DOHH2 (cell line): ENCODE data around the gene LEMD1.

Experiments used
- H3F3A ChIP-seq: fragments of 200-600 bp; sonication (generic), shearing (Covaris generic); 2 replicates; pipeline ENCODE4 v1.6.0; 2016; ENCODE audit warnings: antibody characterized with exemption, mild to moderate bottlenecking; ENCODE audit not compliant: control insufficient read depth, insufficient read depth
- H3K27ac ChIP-seq: fragments of 200-600 bp; sonication (generic); 2 replicates; pipeline ENCODE4 v1.5.1; 2014; ENCODE audit warnings: low read depth, mild to moderate bottlenecking, low read length, moderate library complexity
- H3K27me3 ChIP-seq: fragments of 200-600 bp; sonication (generic); 2 replicates; pipeline ENCODE4 v1.6.1; 2014; ENCODE audit warnings: mild to moderate bottlenecking, low read length, mixed read lengths; ENCODE audit not compliant: control insufficient read depth
- H3K36me3 ChIP-seq: fragments of 200-600 bp; sonication (generic); 2 replicates; pipeline ENCODE4 v1.6.1; 2014; ENCODE audit warnings: mild to moderate bottlenecking, low read length, moderate library complexity, mixed read lengths; ENCODE audit not compliant: control insufficient read depth
- H3K4me1 ChIP-seq: fragments of 200-600 bp; sonication (generic); 2 replicates; pipeline ENCODE4 v1.6.1; 2014; ENCODE audit warnings: mild to moderate bottlenecking, low read length, mixed read lengths; ENCODE audit not compliant: control insufficient read depth
- H3K4me2 ChIP-seq: fragments of 200-600 bp; sonication (generic); 2 replicates; pipeline ENCODE4 v1.6.0; 2014; ENCODE audit warnings: mild to moderate bottlenecking, low read length, moderate library complexity
- H3K4me3 ChIP-seq: fragments of 200-600 bp; sonication (generic); 2 replicates; pipeline ENCODE4 v1.5.1; 2014; ENCODE audit warnings: mild to moderate bottlenecking, low read length, mixed read lengths
- H3K79me2 ChIP-seq: fragments of 200-600 bp; sonication (generic); 2 replicates; pipeline ENCODE4 v1.6.1; 2014; ENCODE audit warnings: mild to moderate bottlenecking, low read length, mixed read lengths; ENCODE audit not compliant: control insufficient read depth
- H3K9me2 ChIP-seq: fragments of 200-600 bp; sonication (generic); replicated peaks from 2 replicates; pipeline ENCODE4 v1.6.1; 2014; ENCODE audit warnings: mild to moderate bottlenecking, low read length, mixed read lengths; ENCODE audit not compliant: control insufficient read depth
- H3K9me3 ChIP-seq: fragments of 200-600 bp; sonication (generic); 2 replicates; pipeline ENCODE4 v1.6.1; 2014; ENCODE audit warnings: antibody characterized with exemption, low read length, mixed read lengths; ENCODE audit not compliant: control insufficient read depth, insufficient read depth
- H4K20me1 ChIP-seq: fragments of 200-600 bp; sonication (generic); 2 replicates; pipeline ENCODE4 v1.6.0; 2014; ENCODE audit warnings: low read depth, mild to moderate bottlenecking, antibody characterized with exemption, low read length, moderate library complexity; ENCODE audit not compliant: control insufficient read depth, insufficient read depth
- EZH2phosphoT487 ChIP-seq: fragments of 200-600 bp; sonication (generic); IDR thresholded peaks from 2 replicates; pipeline ENCODE4 v1.6.1; 2017; ENCODE audit warnings: borderline replicate concordance, mild to moderate bottlenecking, antibody characterized with exemption, low read length, moderate library complexity, mixed read lengths
- TF ChIP-seq, protein P1 (sequence below): fragments of 200-600 bp; sonication (generic); IDR thresholded peaks from one replicate; pipeline ENCODE4 v1.5.1; 2014; ENCODE audit warnings: antibody characterized with exemption, mild to moderate bottlenecking, low read depth, low read length; ENCODE audit not compliant: poor library complexity, severe bottlenecking

The LEMD1 gene

DNA sequence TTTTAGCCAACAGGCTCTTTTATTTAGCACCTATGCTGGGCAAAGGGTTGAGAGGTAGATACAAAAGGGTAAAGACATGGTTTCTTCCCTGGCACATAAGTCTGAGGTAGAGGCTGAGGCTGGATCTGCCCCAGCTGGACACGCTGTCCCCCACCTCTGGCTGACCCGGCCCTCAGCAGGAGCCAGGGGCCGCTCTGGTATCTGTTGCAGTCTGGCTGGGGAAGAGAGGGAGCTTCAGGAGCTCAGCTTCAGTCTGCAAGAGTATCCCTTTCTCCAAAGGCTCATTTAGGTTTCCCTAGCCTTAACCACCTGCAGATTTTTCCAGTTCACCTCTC lies 19.8 kb upstream of the LEMD1 start:
- peaks cover 81% of the 10 kb centered on the region for H3K4me1 ChIP-seq
- H3K4me3 ChIP-seq, result peak overlapping the region; percentile 63
- H3K79me2 ChIP-seq, result no peaks in the 10 kb centered on the region
- TF ChIP-seq, protein P1, sequence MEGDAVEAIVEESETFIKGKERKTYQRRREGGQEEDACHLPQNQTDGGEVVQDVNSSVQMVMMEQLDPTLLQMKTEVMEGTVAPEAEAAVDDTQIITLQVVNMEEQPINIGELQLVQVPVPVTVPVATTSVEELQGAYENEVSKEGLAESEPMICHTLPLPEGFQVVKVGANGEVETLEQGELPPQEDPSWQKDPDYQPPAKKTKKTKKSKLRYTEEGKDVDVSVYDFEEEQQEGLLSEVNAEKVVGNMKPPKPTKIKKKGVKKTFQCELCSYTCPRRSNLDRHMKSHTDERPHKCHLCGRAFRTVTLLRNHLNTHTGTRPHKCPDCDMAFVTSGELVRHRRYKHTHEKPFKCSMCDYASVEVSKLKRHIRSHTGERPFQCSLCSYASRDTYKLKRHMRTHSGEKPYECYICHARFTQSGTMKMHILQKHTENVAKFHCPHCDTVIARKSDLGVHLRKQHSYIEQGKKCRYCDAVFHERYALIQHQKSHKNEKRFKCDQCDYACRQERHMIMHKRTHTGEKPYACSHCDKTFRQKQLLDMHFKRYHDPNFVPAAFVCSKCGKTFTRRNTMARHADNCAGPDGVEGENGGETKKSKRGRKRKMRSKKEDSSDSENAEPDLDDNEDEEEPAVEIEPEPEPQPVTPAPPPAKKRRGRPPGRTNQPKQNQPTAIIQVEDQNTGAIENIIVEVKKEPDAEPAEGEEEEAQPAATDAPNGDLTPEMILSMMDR, result no peak
- no peak for TF ChIP-seq EZH2phosphoT487
- peak overlapping the region; percentile 67 for H3K27ac ChIP-seq
- peaks cover 2% of the 10 kb centered on the region; the same call in 1 of the 2 replicates for H3K27me3 ChIP-seq
- H3K9me3 ChIP-seq, result no peaks in the 10 kb centered on the region
- H3K9me2 ChIP-seq, result no peaks in the 10 kb centered on the region
- H3K4me2 ChIP-seq, result peak overlapping the region; percentile 69
- no peaks in the 10 kb centered on the region for H3K36me3 ChIP-seq
- no peaks in the 10 kb centered on the region for H4K20me1 ChIP-seq
- no peaks in the 10 kb centered on the region for H3F3A ChIP-seq

DNA sequence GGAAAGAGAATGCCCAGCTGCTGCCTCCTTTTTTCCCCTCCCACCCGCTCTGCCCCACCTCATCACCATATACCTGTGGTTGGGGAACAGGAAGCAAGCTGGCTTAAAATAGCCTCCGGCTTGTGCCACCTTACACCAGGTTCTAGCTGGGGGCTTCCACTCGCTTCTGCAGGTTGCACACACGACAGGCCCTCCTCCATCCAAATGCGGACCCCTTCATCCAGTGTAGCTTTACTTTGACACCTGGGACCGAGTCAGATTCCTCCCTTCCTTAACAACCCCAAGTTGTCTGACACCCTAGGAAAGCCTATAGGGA lies 19.4 kb upstream of the LEMD1 start:
- Histone ChIP-seq H3K4me2 (peak overlapping the region; percentile 69), H3K9me2 (no peaks in the 10 kb centered on the region), H4K20me1 (no peaks in the 10 kb centered on the region), H3K4me1 (peaks cover 81% of the 10 kb centered on the region), H3K36me3 (no peaks in the 10 kb centered on the region), H3F3A (no peaks in the 10 kb centered on the region), H3K4me3 (peak overlapping the region; percentile 63), H3K27me3 (peaks cover 2% of the 10 kb centered on the region; the same call in 1 of the 2 replicates), H3K9me3 (no peaks in the 10 kb centered on the region), H3K79me2 (no peaks in the 10 kb centered on the region), H3K27ac (peak overlapping the region; percentile 67)
- TF ChIP-seq, protein P1, result no peak
- TF ChIP-seq EZH2phosphoT487, result no peak

DNA sequence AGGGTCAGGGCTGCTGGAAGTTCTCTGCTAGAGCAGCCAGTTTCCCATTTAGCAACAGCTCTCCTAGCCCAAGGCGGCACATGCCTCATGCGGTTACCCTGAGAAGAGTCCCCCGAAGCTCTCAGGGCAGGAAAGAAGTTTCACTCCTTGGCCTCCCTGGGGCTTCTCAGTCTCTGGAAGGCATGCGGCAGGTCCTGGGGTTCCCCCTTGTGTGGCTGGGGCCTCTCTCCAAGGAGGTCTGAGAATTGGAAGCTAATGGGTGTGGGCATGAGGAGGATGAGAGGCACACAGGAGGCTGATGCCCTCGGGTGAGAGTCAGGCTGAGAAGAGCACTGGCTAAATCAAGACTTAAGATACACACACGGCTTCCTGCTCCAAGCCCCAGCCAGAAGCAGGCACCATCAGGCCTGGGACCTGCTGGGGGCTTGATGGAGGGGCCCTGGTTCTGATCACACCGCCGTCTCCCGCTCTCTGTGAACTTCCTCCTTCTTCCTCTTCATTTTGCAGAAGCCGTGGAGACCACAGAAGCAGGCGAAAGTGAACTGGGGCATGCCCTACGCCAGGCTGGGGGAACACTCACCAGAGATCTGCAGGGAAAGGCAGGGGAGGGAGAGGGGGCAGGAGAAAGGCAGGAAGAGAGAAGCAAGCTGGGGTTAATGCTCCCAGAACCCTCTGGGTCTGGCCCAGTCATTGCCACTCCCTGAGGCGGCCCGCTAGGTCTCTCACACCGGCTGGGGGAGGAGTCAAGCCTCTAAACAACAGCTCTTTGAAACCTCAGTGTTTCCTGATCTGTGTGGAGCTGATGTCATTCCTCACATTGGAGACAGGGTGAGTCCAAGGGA lies 18.8 kb upstream of the LEMD1 start:
- Histone ChIP-seq H3F3A (no peaks in the 10 kb centered on the region), H3K4me2 (peak overlapping the region; percentile 69), H4K20me1 (no peaks in the 10 kb centered on the region), H3K79me2 (no peaks in the 10 kb centered on the region), H3K9me2 (no peaks in the 10 kb centered on the region), H3K27me3 (peaks cover 2% of the 10 kb centered on the region; the same call in 1 of the 2 replicates), H3K36me3 (no peaks in the 10 kb centered on the region), H3K27ac (peak overlapping the region; percentile 67), H3K4me3 (peak overlapping the region; percentile 63), H3K9me3 (no peaks in the 10 kb centered on the region), H3K4me1 (peaks cover 83% of the 10 kb centered on the region)
- no peak for TF ChIP-seq EZH2phosphoT487
- TF ChIP-seq, protein P1, result no peak
